OCI-LY1 (cell line): ENCODE results near the gene RCC1.
"Not testable (repeated sequence)": the region's sequence is repeated elsewhere in the genome, so short reads cannot be mapped to it uniquely, and the experiment has no call there.

Experiments
- H2AFZ ChIP-seq: fragments of 200-600 bp; sonication (generic), shearing (Covaris generic); 2 replicates; pipeline ENCODE4 v1.6.0; 2014; ENCODE audit warnings: antibody characterized with exemption, mild to moderate bottlenecking, low read length
- H3F3A ChIP-seq: fragments of 200-600 bp; sonication (generic), shearing (Covaris generic); 2 replicates; pipeline ENCODE4 v1.6.0; 2014; ENCODE audit warnings: mild to moderate bottlenecking, antibody characterized with exemption, low read length, moderate library complexity; ENCODE audit not compliant: insufficient read depth
- H3K27ac ChIP-seq: fragments of 200-600 bp; sonication (generic); 2 replicates; pipeline ENCODE4 v1.5.1; 2014; ENCODE audit warnings: low read length, mixed run types, mild to moderate bottlenecking, low read depth; ENCODE audit not compliant: poor library complexity, severe bottlenecking
- H3K27me3 ChIP-seq: fragments of 200-600 bp; sonication (generic); 2 replicates; pipeline ENCODE4 v1.6.0; 2014; ENCODE audit warnings: antibody characterized with exemption, mild to moderate bottlenecking, low read length, moderate library complexity; ENCODE audit not compliant: insufficient read depth
- H3K36me3 ChIP-seq: fragments of 200-600 bp; sonication (generic); 2 replicates; pipeline ENCODE4 v1.6.1; 2014; ENCODE audit warnings: mild to moderate bottlenecking, antibody characterized with exemption, low read length, moderate library complexity, mixed read lengths; ENCODE audit not compliant: insufficient read depth
- H3K4me1 ChIP-seq: fragments of 200-600 bp; sonication (generic); 2 replicates; pipeline ENCODE4 v1.5.1; 2014; ENCODE audit warnings: mild to moderate bottlenecking, low read length, moderate library complexity; ENCODE audit not compliant: insufficient read depth, severe bottlenecking
- H3K4me2 ChIP-seq: fragments of 200-600 bp; sonication (generic), shearing (Covaris generic); 2 replicates; pipeline ENCODE4 v1.6.1; 2014; ENCODE audit warnings: low read length
- H3K4me3 ChIP-seq: fragments of 200-600 bp; sonication (generic); 2 replicates; pipeline ENCODE4 v1.5.1; 2014; ENCODE audit warnings: low read length, low read depth, mild to moderate bottlenecking, mixed read lengths; ENCODE audit not compliant: poor library complexity, severe bottlenecking
- H3K79me2 ChIP-seq: fragments of 200-600 bp; shearing (Covaris generic); 2 replicates; pipeline ENCODE4 v1.6.1; 2016; ENCODE audit warnings: mixed run types, low read length, mixed read lengths; ENCODE audit not compliant: insufficient read depth
- H3K9ac ChIP-seq: fragments of 200-600 bp; sonication (generic), shearing (Covaris generic); 2 replicates; pipeline ENCODE4 v1.6.1; 2014; ENCODE audit warnings: mild to moderate bottlenecking, low read length, mixed read lengths
- H3K9me2 ChIP-seq: fragments of 200-600 bp; sonication (generic), shearing (Covaris generic); 2 replicates; pipeline ENCODE4 v1.6.1; 2014; ENCODE audit warnings: low read depth, mild to moderate bottlenecking, low read length, mixed read lengths
- H3K9me3 ChIP-seq: fragments of 200-600 bp; shearing (Covaris generic); 2 replicates; pipeline ENCODE4 v1.6.1; 2014; ENCODE audit warnings: low read length, mixed read lengths
- H4K20me1 ChIP-seq: fragments of 200-600 bp; sonication (generic), shearing (Covaris generic); 2 replicates; pipeline ENCODE4 v1.6.0; 2016; ENCODE audit warnings: mild to moderate bottlenecking, low read length; ENCODE audit not compliant: insufficient read depth
- EZH2 ChIP-seq: fragments of 200-600 bp; sonication (generic), shearing (Covaris generic); IDR thresholded peaks from 2 replicates; pipeline ENCODE4 v1.8.0; 2017; ENCODE audit warnings: borderline replicate concordance, mixed run types, mild to moderate bottlenecking, antibody characterized with exemption, low read length, moderate library complexity, mixed read lengths
- TF ChIP-seq, protein P1 (sequence below): fragments of 200-600 bp; sonication (generic), shearing (Covaris generic); IDR thresholded peaks from 2 replicates; pipeline ENCODE4 v1.5.1; 2017; ENCODE audit warnings: mild to moderate bottlenecking, antibody characterized with exemption, low read length, moderate library complexity, mixed read lengths

RCC1 gene

DNA sequence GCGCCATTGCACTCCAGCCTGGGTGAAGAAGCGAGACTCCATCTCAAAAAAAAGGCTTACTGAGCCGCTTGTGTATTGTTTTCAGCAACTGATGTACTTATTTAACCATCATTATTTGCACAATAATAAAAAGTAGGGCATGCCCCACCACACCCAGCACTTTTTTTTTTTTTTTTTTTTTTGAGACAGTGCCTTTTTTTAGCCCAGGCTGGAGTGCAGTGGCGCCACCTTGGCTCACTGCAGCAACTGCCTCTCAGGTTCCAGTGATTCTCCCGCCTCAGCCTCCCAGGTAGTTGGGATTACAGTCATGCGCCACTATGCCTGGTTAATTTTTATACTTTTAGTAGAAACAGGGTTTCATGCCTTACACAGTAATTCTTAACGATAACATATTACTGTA, 34.8 kb downstream of the RCC1 start:
- TF ChIP-seq, protein P1, sequence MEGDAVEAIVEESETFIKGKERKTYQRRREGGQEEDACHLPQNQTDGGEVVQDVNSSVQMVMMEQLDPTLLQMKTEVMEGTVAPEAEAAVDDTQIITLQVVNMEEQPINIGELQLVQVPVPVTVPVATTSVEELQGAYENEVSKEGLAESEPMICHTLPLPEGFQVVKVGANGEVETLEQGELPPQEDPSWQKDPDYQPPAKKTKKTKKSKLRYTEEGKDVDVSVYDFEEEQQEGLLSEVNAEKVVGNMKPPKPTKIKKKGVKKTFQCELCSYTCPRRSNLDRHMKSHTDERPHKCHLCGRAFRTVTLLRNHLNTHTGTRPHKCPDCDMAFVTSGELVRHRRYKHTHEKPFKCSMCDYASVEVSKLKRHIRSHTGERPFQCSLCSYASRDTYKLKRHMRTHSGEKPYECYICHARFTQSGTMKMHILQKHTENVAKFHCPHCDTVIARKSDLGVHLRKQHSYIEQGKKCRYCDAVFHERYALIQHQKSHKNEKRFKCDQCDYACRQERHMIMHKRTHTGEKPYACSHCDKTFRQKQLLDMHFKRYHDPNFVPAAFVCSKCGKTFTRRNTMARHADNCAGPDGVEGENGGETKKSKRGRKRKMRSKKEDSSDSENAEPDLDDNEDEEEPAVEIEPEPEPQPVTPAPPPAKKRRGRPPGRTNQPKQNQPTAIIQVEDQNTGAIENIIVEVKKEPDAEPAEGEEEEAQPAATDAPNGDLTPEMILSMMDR, result peak; percentile 15; the same call in 1 of the 2 replicates
- TF ChIP-seq EZH2, result no peak
- H3K27ac ChIP-seq, result no peak overlapping the region
- peaks cover 7% of the 10 kb centered on the region for H3K4me1 ChIP-seq
- no peaks in the 10 kb centered on the region for H3K9me3 ChIP-seq
- no peaks in the 10 kb centered on the region for H3K9me2 ChIP-seq
- no peaks in the 10 kb centered on the region for H4K20me1 ChIP-seq
- H3F3A ChIP-seq, result no peaks in the 10 kb centered on the region
- no peak overlapping the region for H3K9ac ChIP-seq
- H3K36me3 ChIP-seq, result peaks cover 38% of the 10 kb centered on the region
- H3K4me3 ChIP-seq, result no peak overlapping the region
- no peak overlapping the region for H2AFZ ChIP-seq
- no peaks in the 10 kb centered on the region for H3K79me2 ChIP-seq
- no peaks in the 10 kb centered on the region for H3K27me3 ChIP-seq
- H3K4me2 ChIP-seq, result no peak overlapping the region

GRCh38 chr1:28541414-28542015, 35.7 kb downstream of the RCC1 start:
- not testable (repeated sequence) for H3K27ac ChIP-seq, H3K9me3 ChIP-seq, H3K9me2 ChIP-seq, H3K27me3 ChIP-seq, H4K20me1 ChIP-seq, H3K79me2 ChIP-seq, H3K9ac ChIP-seq, H3F3A ChIP-seq, H3K4me2 ChIP-seq, H3K4me1 ChIP-seq, H2AFZ ChIP-seq, H3K4me3 ChIP-seq
- H3K36me3 ChIP-seq, result peaks cover 29% of the 10 kb centered on the region

DNA sequence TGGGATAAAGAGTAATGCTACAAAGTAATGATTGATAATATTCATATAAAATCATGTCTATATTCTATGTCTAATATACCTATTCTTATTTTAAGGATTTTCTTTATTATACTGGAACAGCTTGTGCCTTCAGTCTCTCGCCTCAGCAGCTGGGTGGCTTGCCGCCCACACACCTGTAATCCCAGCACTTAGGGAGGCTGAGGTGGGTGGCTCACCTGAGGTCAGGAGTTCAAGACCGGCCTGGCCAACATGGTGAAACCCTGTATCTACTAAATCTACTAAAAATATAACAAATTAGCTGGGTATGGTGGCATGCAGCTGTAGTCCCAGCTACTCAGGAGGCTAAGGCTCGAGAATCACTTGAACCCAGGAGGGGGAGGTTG, 39.4 kb downstream of the RCC1 start:
- Histone ChIP-seq H3K4me3 (no peak overlapping the region), H3F3A (no peaks in the 10 kb centered on the region), H3K79me2 (no peaks in the 10 kb centered on the region), H4K20me1 (no peaks in the 10 kb centered on the region), H2AFZ (no peak overlapping the region), H3K4me1 (peaks cover 8% of the 10 kb centered on the region), H3K27ac (no peak overlapping the region), H3K36me3 (no peaks in the 10 kb centered on the region), H3K9ac (no peak overlapping the region), H3K9me2 (no peaks in the 10 kb centered on the region), H3K9me3 (no peaks in the 10 kb centered on the region), H3K4me2 (no peak overlapping the region), H3K27me3 (no peaks in the 10 kb centered on the region)
- TF ChIP-seq, protein P1, result no peak
- TF ChIP-seq EZH2, result no peak

- H2AFZ ChIP-seq, result no peak overlapping the region
- no peaks in the 10 kb centered on the region for H3K9me2 ChIP-seq
- H3K4me2 ChIP-seq, result no peak overlapping the region
- H3K27me3 ChIP-seq, result no peaks in the 10 kb centered on the region
- TF ChIP-seq EZH2, result no peak
- TF ChIP-seq, protein P1, result no peak
- no peaks in the 10 kb centered on the region for H3K79me2 ChIP-seq
- no peak overlapping the region for H3K4me3 ChIP-seq
- no peaks in the 10 kb centered on the region for H4K20me1 ChIP-seq
- H3F3A ChIP-seq, result no peaks in the 10 kb centered on the region
- no peak overlapping the region for H3K27ac ChIP-seq
- peaks cover 19% of the 10 kb centered on the region for H3K4me1 ChIP-seq
- no peak overlapping the region for H3K9ac ChIP-seq
- H3K9me3 ChIP-seq, result no peaks in the 10 kb centered on the region
- no peaks in the 10 kb centered on the region for H3K36me3 ChIP-seq
These were observed 42.5 kb downstream of the RCC1 start for GRCh38 chr1:28548318-28548717.
